NCI-H128 (cell line): ENCODE data around the gene ITPKA.

Experiments used
- DNase-seq: peaks from one replicate; lab custom pipeline; 2025; ENCODE audit not compliant: unreplicated experiment; lab: John Stamatoyannopoulos, UW

The ITPKA gene

DNA sequence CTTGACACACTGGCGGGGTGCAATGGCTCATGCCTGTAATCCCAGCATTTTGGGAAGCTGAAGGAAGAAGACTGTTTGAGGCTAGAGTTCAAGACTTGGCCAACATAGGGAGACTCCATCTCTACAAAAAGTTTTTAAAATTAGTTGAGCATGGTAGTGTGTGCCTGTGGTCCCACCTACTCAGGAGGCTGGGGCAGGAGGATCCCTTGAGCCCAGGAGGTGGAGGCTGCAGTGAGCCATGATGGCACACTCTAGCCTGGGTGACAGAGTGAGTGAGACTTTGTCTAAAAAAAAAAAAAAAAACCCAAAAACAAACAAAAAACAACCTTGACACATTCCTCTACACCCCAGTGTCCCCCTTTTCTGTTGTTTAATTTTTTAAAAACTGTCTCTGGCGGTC, 4.0 kb upstream of the ITPKA start:
- DNase-seq: no peak

DNA sequence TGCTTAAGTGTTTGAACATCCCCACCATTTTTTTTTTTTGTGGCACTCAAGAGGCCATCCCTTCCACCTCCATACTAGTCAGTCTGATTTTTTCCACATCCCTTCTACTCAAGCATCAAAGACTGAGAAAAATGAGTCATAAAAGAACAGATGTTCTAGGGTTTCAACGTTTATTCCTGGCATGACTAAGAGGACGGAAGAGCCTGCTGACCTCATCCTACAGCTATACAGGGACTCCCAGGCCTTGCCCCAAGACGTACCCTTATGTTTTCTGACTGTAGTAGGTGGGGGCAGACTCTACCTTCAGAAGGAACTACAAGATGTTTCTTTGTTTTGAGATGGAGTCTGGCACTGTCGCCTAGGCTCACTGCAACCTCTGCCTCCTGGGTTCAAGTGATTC, 3.3 kb upstream of the ITPKA start:
- no peak for DNase-seq

DNA sequence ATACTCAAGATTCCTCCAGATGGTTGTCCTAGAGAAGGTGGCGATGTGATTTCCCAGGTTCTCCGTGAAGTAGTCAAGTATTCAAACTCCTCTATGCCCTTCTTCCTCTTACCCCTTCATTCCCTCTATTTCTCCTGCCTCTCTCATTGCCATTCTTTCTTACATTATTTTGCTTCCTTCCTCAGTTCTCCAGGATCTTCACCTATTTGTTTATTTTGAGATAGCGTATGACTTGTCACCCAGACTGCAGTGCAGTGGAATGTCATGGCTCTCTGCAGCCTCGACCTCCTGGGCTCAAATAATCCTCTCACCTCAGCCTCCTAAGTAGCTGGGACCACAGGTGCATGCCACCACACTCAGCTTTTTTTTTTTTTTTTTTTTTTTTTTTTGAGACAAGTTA, 1.8 kb upstream of the ITPKA start:
- no peak for DNase-seq

DNA sequence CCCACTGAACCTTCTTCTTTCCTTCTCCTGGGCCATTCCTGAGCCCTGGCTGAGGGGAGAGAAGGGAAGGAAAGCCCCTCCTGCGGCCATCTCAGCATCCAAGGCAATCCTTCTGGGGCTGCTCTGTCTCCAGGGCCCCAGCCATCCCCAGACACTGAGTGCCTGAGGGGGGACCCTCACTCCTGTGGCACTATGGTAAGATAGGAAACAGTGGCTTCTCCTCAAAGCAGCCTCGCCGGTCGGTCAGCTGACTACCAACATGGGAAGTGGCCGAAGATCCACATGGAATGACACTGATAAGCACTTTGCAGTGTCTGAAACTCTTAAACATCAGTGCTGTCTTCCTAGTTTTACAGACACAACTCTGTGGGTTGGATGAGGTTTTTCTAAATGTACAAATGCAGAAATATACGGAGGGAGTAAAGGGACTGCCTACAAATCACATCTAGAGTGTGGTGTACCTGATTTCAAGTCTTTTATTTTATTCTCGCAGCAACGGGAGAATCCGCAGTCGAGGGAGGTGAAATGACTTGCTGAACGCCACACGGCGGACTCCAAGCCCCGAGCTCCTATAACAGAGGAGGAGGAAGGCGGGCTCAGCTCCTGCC, 973 bp upstream of the ITPKA start:
- no peak for DNase-seq

DNA sequence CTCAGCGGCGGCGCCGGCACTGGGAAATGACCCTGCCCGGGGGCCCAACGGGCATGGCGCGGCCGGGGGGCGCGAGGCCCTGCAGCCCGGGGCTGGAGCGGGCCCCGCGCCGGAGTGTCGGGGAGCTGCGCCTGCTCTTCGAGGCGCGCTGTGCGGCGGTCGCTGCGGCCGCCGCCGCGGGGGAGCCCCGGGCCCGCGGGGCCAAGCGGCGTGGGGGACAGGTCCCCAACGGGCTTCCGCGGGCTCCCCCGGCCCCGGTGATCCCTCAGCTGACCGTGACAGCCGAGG, 172 bp downstream of the ITPKA start:
- DNase-seq: no peak

DNA sequence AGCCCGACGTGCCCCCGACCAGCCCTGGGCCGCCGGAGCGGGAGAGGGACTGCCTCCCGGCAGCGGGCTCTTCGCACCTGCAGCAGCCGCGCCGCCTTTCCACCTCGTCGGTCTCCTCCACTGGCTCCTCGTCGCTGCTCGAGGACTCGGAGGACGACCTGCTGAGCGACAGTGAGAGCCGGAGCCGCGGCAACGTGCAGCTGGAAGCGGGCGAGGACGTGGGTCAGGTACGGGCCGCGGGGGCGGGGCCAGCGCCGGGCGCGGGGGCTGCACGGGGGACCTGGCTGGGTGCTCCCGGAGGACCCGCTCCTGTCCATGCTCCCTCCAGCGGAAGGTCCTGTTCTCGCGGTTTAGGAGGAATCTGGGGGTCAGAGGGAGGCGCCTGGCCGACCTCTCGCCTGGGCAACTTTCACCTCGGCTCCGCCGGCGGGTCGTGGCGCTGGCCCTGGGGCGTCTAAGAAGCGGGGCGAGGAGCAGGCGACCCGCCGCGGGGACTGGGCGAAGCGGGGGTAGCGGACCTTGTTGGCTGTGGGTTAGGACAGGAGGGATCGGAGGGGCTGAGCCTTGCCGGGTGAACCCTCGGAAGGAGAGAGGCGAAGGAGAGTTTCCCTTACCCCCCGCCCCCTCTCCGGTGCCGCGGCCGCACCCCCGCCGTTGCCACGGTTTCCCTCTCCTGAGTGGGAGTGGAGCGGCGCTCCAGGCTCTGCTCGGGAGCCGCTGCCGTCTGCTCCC, 682 bp downstream of the ITPKA start:
- no peak for DNase-seq

DNA sequence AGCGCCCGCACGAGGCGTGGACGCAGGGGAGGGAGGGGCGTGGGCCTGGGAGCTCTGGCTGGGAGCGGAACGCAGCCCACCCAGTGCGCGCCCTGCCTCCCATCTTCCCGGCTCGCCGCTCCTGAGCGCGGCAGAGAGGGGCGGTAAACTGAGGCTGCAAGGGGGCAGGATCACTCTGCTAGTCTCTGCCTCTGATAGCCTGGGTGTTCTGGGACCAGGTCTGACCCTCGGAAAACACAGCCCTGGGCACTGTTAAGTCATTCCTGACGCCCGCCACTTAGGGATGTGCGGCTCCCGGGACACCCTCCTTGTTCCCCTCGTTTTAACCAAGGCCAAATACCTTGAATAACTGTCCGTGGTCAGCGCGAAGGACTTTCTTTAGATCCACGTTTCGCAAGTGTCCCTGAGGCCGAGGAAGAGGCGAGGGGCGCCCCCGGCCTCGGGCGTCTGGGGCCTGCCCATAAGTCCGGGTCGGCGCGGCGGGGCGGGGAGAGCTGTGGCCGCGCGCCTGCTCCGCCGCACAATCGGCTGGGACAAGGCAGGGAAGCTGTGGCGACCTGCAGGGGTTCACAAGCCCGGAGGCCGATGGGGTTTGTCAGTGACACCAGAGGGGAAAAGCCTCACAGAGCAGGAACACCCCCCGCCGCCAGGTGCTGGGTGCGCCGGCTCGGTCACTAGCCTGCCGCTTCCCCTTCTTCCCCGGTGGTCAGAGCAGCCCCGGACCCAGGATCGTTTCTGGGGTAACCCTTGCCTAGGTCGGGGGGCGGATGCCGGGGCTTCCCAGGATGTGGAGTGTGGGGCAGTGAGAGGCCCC, 1.5 kb downstream of the ITPKA start:
- DNase-seq: no peak

DNA sequence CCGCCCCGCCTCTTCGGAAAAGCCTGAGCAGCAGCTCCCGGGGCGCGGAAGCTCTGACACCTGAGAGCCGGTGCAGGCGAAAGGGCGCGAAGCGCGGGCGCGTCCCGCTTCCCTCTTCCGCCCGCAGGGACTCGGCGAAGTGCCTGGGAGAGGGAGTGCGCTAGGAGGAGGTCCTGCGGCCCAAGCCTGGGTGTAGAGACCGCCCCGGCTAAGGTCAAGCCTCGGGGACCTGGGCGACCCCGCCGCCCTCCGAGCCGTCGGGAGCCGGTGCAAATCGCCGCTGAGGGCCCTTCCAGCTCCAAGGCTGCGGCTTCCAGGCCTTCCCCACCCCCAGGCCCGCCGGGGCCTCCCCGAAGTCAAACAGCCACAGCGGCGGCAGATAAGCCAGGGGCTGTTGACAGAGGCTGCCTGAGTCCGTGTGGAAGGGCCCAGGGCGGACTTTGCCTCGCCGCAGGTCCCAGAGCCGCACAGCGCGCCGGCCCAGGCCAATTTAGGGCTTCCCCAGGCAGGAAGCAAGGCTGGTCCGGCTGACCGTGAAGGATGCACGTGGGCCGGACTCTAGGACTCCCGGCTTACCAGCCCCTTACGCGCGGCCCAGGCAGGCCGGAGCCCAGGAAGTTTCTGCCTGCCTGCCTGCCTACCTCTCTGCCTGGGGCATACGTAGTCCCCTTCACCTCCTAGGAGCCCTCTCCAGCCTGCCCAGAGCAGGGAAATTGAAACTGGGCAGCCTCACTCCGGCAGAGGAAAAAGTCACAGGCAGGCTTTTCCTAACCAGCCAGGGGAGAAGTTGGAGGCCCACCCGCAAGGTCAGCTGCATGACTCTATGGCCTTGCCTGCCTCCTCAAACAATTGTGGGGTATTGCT, 2.3 kb downstream of the ITPKA start:
- DNase-seq: no peak

DNA sequence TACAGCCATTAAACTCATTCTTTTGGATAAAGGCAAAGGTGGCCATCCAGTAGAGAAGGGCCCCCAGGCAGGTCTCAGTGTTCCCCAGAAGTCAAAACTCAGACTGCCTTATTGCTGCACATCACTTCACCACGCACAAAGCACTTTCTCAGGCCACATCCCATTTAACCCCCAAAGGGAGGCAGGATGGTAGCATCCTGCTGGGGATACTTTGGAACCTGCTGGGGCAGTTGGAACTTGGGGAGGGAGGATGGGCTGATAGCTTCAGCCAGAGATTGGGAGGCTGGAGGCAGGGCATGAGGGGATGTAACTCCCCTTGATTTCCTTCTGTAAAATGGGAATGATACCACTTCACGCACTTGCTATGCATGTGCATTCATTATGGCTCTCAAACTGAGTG, 5.0 kb downstream of the ITPKA start:
- no peak for DNase-seq

DNA sequence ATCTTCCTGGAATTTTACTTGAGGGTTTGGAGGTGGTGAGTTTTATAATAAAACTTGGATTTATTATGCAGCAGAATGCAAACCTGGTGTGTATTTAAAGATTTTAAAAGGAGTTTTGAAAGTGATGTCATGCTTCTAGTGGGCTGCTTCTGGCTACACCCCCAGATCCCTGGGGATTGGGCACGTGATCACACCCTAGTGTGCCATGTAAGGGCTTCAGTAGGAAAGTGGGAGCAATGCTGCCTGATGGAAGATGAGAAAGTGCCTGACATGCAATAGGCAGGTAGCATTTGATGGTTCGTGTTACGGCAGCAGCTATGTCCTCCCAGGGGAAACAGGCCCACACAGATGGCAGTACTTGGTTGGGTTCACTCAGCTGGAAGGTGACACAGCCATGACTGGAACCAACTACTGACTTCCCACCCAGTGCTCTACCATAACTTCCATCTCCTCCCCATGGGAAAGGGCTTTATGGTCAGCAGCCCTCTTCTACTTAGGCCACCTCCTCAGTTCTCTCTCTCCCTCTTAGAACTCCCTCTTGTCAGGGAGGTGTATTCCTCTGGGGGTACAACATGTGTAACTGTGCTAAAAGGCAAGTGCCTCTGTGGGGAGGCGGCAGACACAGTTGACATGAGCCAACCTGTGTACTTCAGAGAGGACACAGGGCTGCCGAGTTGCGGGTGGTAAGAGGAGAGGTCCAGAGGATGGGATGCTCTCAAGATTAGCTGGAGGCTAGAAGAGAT, 5.6 kb downstream of the ITPKA start:
- DNase-seq: no peak

DNA sequence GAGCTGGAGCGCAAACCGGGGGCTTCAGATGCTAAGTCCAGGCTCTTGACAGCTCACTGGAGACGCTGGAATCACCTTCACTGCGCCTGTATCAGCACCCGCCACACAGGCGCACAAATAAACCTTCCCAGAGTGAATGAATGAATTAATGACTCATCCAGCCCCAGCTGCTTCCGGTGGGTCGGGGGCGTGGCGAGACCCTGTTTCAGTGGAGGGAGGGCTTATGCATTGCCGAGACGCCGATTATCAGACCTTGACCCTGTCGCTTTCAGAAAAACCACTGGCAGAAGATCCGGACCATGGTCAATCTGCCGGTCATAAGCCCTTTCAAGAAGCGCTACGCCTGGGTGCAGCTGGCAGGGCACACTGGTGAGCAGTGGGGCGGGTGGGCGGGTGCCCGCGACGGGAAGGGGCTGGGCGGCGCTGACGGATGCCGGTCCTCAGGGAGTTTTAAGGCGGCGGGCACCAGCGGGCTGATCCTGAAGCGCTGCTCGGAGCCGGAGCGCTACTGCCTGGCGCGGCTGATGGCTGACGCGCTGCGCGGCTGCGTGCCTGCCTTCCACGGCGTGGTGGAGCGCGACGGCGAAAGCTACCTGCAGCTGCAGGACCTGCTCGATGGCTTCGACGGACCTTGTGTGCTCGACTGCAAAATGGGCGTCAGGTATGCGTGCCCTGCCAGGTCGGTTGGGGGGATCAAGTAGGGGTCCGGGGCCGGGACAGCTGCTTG, 7.7 kb downstream of the ITPKA start:
- no peak for DNase-seq

DNA sequence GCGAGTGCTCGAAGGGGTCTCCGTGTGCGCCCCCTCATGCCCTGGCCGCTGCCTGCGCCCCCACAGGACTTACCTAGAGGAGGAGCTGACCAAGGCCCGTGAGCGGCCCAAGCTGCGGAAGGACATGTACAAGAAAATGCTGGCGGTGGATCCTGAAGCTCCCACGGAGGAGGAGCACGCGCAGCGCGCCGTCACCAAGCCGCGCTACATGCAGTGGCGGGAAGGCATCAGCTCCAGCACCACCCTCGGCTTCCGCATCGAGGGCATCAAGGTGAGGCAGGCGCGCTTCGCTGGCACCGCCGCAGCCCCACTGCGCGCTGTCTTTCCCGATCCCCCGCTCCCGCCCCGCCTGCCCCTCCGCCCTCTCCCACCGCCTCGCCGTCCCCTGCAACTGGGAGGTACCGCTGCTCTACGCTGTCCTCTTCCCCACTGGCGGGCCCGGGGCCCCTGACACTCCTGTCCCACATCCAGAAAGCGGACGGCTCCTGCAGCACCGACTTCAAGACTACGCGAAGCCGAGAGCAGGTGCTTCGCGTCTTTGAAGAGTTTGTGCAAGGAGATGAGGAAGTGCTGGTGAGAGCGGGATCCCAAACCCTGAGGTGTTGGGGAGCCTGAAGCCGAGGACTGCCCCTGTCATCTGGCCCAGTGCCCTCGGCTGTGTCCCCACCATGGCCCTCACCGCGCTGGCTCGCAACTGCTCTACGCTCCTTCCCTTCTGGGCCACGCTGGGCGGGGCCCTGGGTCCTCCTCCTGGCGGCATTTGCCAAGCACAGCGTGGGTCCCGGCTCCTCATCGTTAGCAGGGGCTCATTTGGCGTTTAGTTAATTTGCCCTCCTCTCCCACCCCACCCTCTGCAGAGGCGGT, 8.5 kb downstream of the ITPKA start:
- no peak for DNase-seq

DNA sequence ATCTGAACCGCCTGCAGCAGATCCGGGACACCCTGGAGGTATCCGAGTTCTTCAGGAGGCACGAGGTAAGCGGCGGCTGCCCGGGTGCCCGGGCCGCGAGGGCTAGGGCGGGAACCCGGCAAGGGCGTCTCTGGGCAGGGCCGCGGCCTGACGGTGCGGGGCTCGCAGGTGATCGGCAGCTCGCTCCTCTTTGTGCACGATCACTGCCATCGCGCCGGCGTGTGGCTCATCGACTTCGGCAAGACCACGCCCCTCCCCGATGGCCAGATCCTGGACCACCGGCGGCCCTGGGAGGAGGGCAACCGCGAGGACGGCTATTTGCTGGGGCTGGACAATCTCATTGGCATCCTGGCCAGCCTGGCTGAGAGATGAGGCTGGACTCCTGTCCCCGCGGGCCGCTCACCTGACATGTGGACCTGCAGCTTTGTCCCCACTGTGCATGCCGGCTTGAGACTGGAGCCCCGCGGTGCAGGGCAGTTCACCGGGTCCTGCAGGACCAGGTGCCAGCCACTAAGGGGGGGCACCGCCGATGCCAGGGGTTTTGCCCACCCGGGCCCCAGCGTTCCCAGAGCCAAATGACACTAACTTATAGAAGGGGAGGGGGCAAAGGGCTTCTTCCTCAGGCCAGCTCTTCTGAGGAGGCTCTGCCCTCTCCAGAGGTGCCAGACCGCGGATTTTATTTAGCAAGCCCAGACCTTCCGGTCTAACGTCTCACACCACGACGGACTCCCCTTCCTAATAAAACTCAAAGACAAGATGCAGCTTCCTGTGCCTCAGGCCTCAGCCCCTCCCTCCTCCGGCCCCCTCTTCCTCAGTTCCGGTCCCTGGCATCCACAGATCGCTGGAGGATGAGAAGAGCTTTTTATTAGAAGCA, 9.4 kb downstream of the ITPKA start:
- no peak for DNase-seq

DNA sequence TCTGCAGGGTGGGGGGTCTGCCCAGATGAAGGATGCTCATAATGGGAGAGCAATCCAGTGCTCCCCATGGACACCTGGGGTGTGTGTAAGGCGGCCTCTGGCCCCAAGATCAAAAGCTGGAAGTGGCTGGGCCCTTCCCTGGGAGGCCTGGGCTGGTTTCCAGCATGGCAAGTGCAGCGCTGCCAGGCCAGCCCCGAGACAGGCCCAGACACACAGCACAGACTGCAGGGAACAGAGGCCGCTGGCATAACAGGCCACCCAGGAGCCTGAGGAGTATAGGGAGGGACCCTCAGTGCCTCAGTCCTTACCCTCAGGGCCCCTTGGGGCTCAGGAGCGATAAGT, 10.0 kb downstream of the ITPKA start:
- DNase-seq: no peak

DNA sequence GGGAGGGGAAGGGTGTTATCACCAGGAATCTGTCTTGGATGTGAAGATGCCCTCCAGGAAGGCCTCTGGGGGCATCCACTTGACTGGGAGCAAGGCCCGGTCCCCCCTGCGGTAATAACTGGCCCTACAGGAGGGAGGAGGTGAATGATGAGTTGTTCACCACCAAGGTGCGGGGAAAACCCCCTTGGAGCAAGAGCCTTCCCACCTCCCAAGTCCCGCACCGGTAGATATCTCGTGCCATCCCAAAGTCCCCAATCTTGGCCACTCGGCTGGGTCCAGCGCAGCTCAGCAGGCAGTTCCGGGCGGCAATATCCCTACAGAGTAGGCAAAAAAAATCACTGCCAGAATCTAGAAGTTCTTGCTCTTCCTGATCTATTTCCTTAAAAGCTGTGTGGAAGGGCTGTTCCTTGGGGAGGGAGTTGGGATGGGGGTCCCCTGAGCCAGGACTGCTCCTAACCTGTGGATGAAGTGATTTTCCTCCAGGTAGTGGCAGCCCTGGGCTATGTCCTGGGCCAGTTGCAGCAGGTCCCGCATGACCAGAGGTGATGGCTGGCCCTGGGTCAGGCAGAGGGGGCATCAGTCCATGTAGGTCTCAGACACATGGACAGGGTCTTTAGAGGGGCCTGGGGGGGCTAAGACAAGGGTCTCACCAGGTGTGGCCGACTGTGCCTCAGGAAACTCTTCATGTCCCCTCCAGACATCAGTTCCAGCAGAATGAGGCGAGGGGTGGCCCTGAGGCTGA, 11.2 kb downstream of the ITPKA start:
- DNase-seq: no peak

DNA sequence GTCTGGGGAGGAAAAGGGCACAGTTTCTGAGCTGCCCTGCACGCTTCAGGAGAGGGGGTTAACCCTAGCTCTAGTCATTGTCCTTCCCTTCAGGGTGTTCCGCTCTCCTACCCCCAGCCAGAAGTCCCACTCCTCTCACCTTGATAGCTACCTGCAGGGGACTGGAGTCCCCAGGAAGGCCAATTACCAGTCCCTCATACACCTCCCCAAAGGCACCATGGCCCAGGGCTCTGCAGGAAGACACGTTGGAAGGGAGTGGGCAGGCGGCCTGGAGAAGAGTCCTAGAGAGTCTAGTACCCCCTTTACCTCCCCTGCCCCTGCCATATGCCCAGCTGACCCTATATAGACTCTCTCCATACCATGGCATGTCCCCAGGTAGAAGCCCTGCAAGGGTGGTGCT, 12.1 kb downstream of the ITPKA start:
- no peak for DNase-seq

DNA sequence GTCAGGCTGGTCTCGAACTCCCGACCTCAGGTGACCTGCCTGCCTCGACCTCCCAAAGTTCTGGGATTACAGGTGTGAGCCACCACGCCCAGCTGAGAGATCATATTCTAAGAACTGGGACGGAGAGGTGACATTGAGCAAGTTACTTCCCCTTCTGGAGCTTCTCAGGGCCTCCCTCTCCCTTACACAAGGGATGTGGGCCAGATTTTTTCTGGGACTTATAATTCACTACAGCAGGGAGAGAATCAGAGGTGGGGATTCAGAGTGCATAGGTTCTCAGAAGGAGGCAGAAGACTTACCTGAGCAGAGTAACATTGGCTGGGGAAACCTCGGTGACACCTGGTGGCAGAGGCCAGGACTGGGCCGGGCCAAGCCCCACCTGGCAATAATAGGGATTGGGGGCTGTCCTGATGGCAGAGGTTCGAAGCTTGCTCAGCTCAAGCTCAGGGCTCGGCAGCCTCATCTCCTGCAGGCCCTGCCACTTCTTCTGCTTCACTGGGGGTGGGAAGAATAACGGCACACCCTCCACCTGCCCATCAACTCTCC, 13.2 kb downstream of the ITPKA start:
- no peak for DNase-seq
